Activated gamma-delta T cell treated with anti-CD3 and anti-CD28 coated beads, Interleukin-2, amount 50 U/mL, for 16 hours (primary cell): Measurements from ENCODE around the gene NRN1L.
"Not testable (repeated sequence)": the region's sequence is repeated elsewhere in the genome, so short reads cannot be mapped to it uniquely, and the experiment has no call there.

Experiments
- DNase-seq: peaks from one replicate; pipeline ENCODE4 v3.0.0-alpha.2; 2020; ENCODE audit warnings: low read depth

The NRN1L gene

DNA sequence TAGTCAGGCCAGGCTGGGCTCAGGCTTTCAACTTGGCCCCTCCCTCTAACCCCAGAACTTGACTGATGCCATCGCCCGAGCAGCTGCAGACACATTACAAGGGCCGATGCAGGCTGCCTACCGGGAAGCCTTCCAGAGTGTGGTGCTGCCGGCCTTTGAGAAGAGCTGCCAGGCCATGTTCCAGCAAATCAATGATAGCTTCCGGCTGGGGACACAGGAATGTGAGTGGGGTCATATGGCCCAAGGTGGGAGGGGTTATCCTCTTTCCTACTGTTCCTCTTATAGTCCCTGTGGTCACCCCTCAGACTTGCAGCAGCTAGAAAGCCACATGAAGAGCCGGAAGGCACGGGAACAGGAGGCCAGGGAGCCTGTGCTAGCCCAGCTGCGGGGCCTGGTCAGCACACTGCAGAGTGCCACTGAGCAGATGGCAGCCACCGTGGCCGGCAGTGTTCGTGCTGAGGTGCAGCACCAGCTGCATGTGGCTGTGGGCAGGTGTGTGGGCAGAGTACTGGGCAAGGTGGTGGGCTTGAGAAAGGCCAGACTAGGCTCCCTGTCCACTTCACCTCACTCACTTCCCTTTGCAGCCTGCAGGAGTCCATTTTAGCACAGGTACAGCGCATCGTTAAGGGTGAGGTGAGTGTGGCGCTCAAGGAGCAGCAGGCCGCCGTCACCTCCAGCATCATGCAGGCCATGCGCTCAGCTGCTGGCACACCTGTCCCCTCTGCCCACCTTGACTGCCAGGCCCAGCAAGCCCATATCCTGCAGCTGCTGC is 2.1 kb upstream of the NRN1L start:
- no peak for DNase-seq

DNA sequence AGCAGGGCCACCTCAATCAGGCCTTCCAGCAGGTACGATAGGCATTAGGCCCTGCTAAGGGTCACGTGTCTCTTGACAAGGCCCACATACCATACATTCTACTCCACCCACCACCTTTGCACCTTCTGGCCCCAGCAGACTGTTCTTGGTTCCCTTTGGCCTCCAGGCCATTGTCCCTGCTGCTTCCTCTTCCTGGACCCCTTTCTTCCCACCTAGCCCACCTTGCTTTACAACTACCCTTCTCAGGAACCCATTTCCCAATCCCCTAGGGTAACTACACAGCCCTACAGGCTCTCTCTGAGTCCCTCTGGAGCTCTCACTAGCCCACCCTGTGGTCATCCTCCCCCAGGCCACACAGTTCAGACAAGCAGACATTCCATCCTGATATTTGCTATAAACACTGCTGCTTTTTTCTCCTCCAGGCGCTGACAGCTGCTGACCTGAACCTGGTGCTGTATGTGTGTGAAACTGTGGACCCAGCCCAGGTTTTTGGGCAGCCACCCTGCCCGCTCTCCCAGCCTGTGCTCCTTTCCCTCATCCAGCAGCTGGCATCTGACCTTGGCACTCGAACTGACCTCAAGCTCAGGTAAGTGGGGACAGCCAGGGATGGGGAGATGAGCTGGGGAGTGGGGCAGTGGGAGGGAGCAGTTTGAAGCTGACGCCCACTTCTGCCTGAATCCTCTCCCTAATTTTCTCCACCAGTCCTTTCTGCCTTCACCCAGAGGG is 1.4 kb upstream of the NRN1L start:
- no peak for DNase-seq

DNA sequence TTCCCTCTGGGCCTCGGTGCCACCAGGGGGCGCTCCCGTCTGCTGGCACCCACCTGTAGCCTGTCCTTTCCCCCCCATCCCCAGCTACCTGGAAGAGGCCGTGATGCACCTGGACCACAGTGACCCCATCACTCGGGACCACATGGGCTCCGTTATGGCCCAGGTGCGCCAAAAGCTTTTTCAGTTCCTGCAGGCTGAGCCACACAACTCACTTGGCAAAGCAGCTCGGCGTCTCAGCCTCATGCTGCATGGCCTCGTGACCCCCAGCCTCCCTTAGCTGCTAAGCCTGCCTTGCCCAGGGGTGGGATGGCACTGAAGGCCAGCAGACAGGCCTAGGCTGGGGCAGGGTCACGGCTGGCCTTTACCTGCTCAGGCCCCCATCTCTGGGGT is 818 bp upstream of the NRN1L start:
- peak; percentile 64 for DNase-seq

GRCh38 chr16:67885545-67885944 is 860 bp downstream of the NRN1L start:
- no peak for DNase-seq

GRCh38 chr16:67885976-67886375 is 1.3 kb downstream of the NRN1L start:
- DNase-seq: no peak

GRCh38 chr16:67886387-67886786 is 1.7 kb downstream of the NRN1L start:
- DNase-seq: no peak

GRCh38 chr16:67888331-67888730 is 3.6 kb downstream of the NRN1L start:
- no peak for DNase-seq

DNA sequence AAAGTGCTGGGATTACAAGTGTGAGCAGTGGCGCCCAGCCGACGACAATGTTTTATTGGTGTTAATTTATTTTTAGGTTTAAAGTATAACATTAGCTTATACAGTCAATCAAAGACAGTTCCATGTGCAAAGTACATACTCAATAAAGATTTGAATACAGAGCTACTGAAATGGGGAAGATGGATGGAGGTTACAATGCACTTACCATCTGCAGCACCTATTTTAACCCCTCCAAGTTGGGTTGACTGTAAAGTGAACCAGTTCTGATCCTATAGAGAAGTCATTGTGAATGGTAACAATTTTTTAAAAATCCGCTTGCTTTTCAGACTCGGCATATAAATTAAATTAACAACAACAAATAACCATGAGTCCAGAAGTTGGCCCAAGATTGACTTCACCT is 7.7 kb downstream of the NRN1L start:
- no peak for DNase-seq

DNA sequence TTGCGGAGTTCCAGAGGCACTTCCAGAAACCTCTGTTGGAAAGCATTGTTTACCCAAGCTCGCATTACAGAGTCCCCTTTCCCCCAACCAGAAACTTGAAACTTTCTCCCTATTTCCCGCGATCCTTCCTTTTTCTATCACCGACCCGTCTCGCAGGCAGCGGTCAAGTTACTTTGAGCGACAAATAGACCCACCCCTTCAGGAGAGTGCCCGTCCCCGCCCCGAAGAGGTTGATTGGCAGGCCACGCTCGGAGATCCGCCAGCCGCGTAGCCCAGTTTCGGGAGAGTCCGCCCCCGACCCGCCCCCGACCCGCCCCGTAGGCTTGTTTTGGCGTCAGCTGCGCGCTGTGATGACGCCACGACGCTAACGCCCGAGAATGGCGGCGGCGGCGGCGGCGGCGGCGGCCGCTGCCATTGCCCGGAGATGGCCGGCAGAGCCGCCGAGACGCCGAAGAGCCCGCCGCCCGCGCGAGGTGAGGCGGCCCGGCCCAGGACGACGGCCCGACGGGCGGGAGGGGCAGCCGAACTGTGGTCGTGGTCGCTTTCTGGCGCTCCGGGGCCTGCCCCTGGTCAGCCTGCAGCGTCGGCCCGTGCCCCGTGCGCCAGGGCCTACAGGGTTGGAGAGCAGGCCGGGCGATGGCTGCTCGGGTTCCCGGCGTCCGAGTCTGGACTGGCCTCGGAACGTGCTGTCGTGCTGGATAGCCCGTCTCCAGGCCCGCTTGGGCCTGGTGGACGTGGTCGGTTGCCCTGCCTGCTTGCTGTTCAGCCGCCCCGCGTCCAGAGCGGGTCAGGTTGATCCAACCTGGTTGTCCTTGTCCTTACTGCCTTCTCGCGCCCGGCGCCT is 8.4 kb downstream of the NRN1L start, which contains the start of gene PSKH1:
TSS of gene PSKH1 (plus strand) at position 356 of the 844 bp plus-strand sequence. CDS start 15,496 bp downstream, outside the sequence.
- DNase-seq: peak; percentile 89

GRCh38 chr16:67893743-67894399 is 9.2 kb downstream of the NRN1L start:
- DNase-seq: no peak

DNA sequence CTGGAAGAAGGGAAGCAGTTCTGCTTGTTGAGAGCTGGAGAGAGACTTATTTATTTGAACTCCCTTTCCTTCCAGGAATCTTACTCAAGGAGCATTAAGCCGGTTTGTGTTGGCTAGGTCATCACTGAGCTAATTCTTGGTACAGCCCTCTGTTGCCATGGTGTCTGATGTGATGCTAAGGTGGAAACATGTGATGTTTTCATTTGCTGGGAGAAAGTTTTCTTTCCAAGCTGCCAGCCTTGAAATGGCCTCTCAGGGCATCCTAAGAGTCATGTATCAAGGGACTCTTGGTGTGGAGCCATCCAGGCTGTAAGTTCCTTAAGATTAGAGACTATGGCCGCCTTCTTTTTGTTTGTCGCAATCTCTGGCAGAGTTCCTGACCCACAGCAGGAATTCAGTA is 12.5 kb downstream of the NRN1L start:
- DNase-seq: no peak

DNA sequence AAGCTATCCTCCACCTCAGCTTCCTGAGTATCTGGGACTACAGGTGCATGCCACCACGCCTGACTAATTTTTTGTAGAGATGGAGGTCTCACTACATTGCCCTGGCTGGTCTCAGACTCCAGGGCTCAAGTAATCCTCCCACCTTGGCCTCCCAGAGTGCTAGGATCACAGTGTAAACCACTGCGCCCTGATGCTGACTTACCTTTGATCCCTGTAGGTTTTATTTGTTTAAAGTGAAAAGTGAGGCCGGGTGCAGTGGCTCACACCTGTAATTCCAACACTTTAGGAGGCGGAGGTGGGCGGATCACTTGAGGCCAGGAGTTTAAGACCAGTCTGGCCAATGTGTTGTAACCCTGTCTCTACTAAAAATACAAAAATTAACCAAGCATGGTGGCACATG is 17.0 kb downstream of the NRN1L start:
- no peak for DNase-seq

DNA sequence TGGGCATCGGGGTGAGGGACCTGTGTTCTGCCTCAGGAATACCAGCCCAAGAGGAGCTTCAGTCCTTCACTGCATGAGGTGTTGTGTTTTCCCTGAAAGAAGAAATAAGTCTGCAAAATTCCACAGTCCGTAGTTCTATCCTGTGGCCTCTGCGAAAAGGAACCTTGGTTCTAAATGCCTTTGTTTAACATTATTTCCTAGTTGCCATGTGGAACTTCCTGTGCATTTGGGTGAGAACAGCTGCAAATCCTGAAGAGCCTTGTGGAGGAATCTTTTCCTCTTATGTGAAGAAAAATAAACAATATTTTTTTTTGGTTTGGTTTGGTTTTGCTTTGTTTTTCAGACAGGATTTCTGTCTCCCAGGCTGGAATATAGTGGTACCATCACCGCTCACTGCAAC is 18.1 kb downstream of the NRN1L start:
- DNase-seq: no peak

GRCh38 chr16:67907397-67908180 is 22.9 kb downstream of the NRN1L start:
- no peak for DNase-seq

DNA sequence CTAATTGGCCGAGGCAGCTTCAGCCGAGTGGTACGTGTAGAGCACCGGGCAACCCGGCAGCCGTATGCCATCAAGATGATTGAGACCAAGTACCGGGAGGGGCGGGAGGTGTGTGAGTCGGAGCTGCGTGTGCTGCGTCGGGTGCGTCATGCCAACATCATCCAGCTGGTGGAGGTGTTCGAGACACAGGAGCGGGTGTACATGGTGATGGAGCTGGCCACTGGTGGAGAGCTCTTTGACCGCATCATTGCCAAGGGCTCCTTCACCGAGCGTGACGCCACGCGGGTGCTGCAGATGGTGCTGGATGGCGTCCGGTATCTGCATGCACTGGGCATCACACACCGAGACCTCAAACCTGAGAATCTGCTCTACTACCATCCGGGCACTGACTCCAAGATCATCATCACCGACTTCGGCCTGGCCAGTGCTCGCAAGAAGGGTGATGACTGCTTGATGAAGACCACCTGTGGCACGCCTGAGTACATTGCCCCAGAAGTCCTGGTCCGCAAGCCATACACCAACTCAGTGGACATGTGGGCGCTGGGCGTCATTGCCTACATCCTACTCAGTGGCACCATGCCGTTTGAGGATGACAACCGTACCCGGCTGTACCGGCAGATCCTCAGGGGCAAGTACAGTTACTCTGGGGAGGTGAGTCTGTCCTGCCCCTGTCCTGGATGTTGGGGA is 24.5 kb downstream of the NRN1L start:
- no peak for DNase-seq

DNA sequence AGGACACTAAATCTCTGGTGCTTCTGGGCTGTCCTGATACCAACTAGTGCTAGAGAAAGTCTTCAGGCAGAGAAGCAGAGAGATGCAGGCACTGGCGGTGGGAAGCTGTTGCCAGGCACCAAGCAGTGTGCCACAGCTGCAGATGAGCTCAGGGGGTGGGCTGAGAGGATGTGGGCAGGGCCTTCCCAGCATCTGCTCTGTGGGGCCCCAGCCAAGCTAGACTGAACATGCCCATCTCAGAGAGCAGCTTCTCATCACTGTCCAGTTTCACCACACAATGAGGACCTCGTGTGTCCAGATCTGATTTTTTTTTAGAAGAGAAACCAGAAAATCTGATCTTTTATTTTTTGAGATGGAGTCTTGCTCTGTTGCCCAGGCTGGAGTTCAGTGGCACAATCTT is 25.5 kb downstream of the NRN1L start:
- no peak for DNase-seq

- no peak for DNase-seq
These were observed 30.2 kb downstream of the NRN1L start for GRCh38 chr16:67914758-67915495.

DNA sequence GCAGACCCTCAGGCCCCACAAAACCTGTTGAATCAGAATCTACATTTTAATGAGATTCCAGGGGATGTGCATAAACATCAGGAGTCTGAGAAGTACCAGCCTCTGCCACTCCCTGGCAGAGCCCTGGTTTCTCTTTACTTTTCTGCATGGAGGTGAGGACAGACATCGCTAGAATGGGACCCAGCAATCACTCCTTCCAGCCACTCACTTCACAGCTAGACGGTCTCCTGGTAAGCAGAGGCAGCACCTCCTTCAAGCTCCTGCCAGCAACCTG is 30.7 kb downstream of the NRN1L start:
- not testable (repeated sequence) for DNase-seq

DNA sequence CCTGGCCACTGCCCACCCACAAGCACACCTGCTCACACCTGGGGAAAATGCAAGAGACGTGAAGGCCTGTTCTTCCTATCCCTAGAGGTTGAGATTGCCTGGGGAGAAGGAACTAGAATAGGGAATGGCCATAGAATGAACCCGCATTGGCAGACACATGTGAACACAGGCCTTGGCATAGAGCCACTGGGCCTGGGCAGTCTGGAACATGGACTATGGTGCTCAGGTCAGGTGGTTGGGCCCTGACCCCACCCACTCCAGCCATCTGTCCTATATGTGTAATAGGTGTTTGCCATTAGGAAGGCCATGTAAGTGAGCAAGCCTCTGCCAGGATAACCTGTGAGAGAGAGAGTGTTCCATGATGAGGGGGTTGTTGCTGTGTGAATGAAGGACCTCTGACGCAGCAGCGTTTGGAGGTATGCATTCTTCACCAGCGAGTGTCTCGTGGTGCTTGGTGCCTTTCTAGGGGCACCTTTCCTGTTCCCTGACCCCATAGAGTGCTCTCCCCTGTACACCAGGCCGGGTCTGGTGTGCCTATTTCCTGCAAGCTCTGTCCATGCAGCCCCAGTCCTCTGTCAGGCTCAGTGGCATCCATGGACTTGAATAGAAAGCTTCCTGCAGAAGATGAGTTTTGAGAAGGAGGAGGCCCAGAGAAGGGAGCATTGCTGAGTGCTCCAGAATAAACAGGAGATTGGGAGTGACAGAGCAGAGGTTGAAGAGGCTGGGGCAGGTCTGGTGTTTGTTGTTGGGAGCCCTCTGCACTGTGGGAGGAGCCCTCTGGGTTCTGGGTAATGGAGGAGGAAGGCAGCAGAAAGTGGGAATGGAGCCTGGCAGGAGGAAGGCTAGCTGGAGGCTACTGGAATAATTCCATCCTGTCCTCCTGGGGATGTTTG is 31.4 kb downstream of the NRN1L start:
- DNase-seq: no peak
